ENCODE data around the gene ERC2. TPM values are rescaled to one million over a fixed set of nuclear protein-coding genes. Genes with fewer than 3 reads are reported as not detected.

ERC2 gene
- total and polyA plus RNA-seq, 2 of the 13 experiments (the other 11 are each of a cell fraction or from before 2014, with no cell fraction given) = 0.16 to 0.22 TPM

DNA sequence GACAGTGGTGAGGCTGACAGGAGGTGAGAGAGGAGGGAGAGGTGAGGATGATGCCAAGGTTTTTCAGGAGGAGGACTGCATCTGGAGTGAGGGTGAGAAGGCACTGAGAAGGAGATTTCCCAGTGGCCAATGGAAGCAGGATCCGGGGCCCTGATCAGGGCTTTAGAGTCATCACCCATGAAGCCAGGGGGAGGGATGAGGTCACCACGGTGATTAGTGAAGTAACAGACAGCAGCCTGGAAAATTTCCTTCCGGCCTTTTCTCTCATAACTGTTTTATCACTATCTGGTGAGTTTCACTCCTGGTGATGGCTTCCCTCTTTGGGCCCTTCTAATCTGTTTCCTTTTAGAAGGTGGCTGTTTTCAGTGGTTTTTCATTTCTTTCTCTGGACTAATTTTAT, 900.7 kb downstream of the ERC2 start:
- ChIA-PET CTCF (ENCODE audit: low intra/inter-chr PET ratio, low total read pairs) (no interaction called here), POLR2A (no interaction called here)
- Histone ChIP-seq H3K4me2 (ENCODE audit: low read depth, low read length) (no peak overlapping the region), H3K9me3 (ENCODE audit: low read length) (no peaks in the 10 kb centered on the region), H4K20me1 (ENCODE audit: insufficient read depth, low read length) (no peaks in the 10 kb centered on the region), H3K79me2 (ENCODE audit: insufficient read depth, low read length) (no peaks in the 10 kb centered on the region), H3K36me3 (replicated peaks in 1 of 2; ENCODE audit: control insufficient read depth in 1 of 2, insufficient read depth in 2 of 2, low read length in 2 of 2) (no peaks in the 10 kb centered on the region), H3K27me3 (ENCODE audit: control insufficient read depth in 1 of 2, insufficient read depth in 2 of 2, low read length in 2 of 2) (no peaks in the 10 kb centered on the region), H3K9ac (ENCODE audit: insufficient read depth, low read depth, low read length) (no peak overlapping the region), H2AFZ (ENCODE audit: low read length) (no peak overlapping the region), H3K4me1 (ENCODE audit: insufficient read depth, low read length) (no peaks in the 10 kb centered on the region), H3K27ac (ENCODE audit: extremely low read length, insufficient read depth, low read length) (no peak overlapping the region), H3K4me3 (replicated peaks in 1 of 3; ENCODE audit: insufficient read depth in 1 of 3, low read depth in 2 of 3, low read length in 3 of 3) (no peak overlapping the region)
- intact Hi-C loops (cut with micrococcal nuclease; ENCODE audit: unreplicated experiment) (no loop called here), in situ Hi-C loops (cut with HindIII; ENCODE audit: extremely low pct_ligation_motif_present, low pct_unique_long_range_greater_than_20kb) (no loop called here)
- FAIRE-seq (no peak), DNase-seq (ENCODE audit: low spot score) (no peak), ATAC-seq (no peak)
- WGBS (ENCODE audit: low lambda C conversion rate) = 7% methylated on average over 3 of the region's 3 CpGs
- no peak for TF ChIP-seq MEF2D (CRISPR knock-in tag; IDR thresholded peaks at IDR 0.05)
- no peak for TF ChIP-seq SP5 (CRISPR knock-in tag; IDR thresholded peaks at IDR 0.05; ENCODE audit: borderline replicate concordance, low read depth)
- no peak for TF ChIP-seq KDM5A (IDR thresholded peaks at IDR 0.05; ENCODE audit: borderline replicate concordance, low read length)
- no peak for TF ChIP-seq TOPORS (CRISPR knock-in tag; IDR thresholded peaks at IDR 0.05)
- TF ChIP-seq ZIK1 (CRISPR knock-in tag; IDR thresholded peaks at IDR 0.05; ENCODE audit: borderline replicate concordance, low read depth) = no peak
- TF ChIP-seq, protein P1, sequence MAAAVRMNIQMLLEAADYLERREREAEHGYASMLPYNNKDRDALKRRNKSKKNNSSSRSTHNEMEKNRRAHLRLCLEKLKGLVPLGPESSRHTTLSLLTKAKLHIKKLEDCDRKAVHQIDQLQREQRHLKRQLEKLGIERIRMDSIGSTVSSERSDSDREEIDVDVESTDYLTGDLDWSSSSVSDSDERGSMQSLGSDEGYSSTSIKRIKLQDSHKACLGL (CRISPR knock-in tag; IDR thresholded peaks at IDR 0.05) = no peak
- BruUV-seq (replicated peaks) = no TSS peak

DNA sequence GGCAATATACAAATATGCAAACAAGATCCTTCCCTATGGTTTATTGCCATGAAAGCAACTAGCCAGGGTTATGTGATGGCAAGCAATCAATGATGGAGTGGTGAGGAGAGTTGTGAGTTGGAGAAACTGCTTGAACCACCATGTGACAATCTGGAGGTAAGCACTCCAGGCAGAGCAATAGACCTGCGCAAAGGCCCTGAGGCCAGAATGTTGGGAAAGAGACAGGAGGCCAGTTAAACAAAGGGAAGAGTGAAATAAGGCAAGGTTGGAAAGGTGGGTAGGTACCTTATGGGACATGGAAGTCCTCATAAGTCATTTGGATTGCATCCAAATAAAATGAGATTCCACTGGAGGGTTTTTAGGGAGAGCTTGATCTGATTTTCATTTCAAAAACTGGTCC, 901.1 kb downstream of the ERC2 start:
- FAIRE-seq (no peak), DNase-seq (ENCODE audit: low spot score) (no peak), ATAC-seq (no peak)
- intact Hi-C loops (cut with micrococcal nuclease; ENCODE audit: unreplicated experiment) = no loop called here
- in situ Hi-C loops (cut with HindIII; ENCODE audit: extremely low pct_ligation_motif_present, low pct_unique_long_range_greater_than_20kb) = no loop called here
- Histone ChIP-seq H3K4me1 (ENCODE audit: insufficient read depth, low read length) (no peaks in the 10 kb centered on the region), H3K9ac (ENCODE audit: insufficient read depth, low read depth, low read length) (no peak overlapping the region), H3K27me3 (ENCODE audit: control insufficient read depth in 1 of 2, insufficient read depth in 2 of 2, low read length in 2 of 2) (no peaks in the 10 kb centered on the region), H3K4me2 (ENCODE audit: low read depth, low read length) (no peak overlapping the region), H3K9me3 (ENCODE audit: low read length) (no peaks in the 10 kb centered on the region), H3K36me3 (replicated peaks in 1 of 2; ENCODE audit: control insufficient read depth in 1 of 2, insufficient read depth in 2 of 2, low read length in 2 of 2) (no peaks in the 10 kb centered on the region), H3K79me2 (ENCODE audit: insufficient read depth, low read length) (no peaks in the 10 kb centered on the region), H3K27ac (ENCODE audit: extremely low read length, insufficient read depth, low read length) (no peak overlapping the region), H3K4me3 (replicated peaks in 1 of 3; ENCODE audit: insufficient read depth in 1 of 3, low read depth in 2 of 3, low read length in 3 of 3) (no peak overlapping the region), H2AFZ (ENCODE audit: low read length) (no peak overlapping the region), H4K20me1 (ENCODE audit: insufficient read depth, low read length) (no peaks in the 10 kb centered on the region)
- ChIA-PET POLR2A (no interaction called here), CTCF (ENCODE audit: low intra/inter-chr PET ratio, low total read pairs) (no interaction called here)
- WGBS (ENCODE audit: low lambda C conversion rate) = 93% methylated on average over 1 of the region's 1 CpG
- no TSS peak for BruUV-seq (replicated peaks)
- TF ChIP-seq HOXD1 (CRISPR knock-in tag; IDR thresholded peaks at IDR 0.05) = no peak
- TF ChIP-seq, protein P2, sequence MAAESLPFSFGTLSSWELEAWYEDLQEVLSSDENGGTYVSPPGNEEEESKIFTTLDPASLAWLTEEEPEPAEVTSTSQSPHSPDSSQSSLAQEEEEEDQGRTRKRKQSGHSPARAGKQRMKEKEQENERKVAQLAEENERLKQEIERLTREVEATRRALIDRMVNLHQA (CRISPR knock-in tag; IDR thresholded peaks at IDR 0.05) = no peak
- TF ChIP-seq SPEN (CRISPR knock-in tag; IDR thresholded peaks at IDR 0.05; ENCODE audit: low read depth) = no peak
- no peak for TF ChIP-seq ZNF777 (CRISPR knock-in tag; IDR thresholded peaks at IDR 0.05)
- TF ChIP-seq SSRP1 (CRISPR knock-in tag; IDR thresholded peaks at IDR 0.05) = no peak
- no peak for TF ChIP-seq ZBTB7A (CRISPR knock-in tag; IDR thresholded peaks at IDR 0.05)
- TF ChIP-seq, protein P3, sequence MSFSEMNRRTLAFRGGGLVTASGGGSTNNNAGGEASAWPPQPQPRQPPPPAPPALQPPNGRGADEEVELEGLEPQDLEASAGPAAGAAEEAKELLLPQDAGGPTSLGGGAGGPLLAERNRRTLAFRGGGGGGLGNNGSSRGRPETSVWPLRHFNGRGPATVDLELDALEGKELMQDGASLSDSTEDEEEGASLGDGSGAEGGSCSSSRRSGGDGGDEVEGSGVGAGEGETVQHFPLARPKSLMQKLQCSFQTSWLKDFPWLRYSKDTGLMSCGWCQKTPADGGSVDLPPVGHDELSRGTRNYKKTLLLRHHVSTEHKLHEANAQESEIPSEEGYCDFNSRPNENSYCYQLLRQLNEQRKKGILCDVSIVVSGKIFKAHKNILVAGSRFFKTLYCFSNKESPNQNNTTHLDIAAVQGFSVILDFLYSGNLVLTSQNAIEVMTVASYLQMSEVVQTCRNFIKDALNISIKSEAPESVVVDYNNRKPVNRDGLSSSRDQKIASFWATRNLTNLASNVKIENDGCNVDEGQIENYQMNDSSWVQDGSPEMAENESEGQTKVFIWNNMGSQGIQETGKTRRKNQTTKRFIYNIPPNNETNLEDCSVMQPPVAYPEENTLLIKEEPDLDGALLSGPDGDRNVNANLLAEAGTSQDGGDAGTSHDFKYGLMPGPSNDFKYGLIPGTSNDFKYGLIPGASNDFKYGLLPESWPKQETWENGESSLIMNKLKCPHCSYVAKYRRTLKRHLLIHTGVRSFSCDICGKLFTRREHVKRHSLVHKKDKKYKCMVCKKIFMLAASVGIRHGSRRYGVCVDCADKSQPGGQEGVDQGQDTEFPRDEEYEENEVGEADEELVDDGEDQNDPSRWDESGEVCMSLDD (CRISPR knock-in tag; IDR thresholded peaks at IDR 0.05; ENCODE audit: borderline replicate concordance) = no peak
- TF ChIP-seq FLYWCH1 (CRISPR knock-in tag; IDR thresholded peaks at IDR 0.05) = no peak
- no peak for TF ChIP-seq ZSCAN9 (CRISPR knock-in tag; IDR thresholded peaks at IDR 0.05; ENCODE audit: borderline replicate concordance)
- no peak for TF ChIP-seq ZNF883 (CRISPR knock-in tag; IDR thresholded peaks at IDR 0.05; ENCODE audit: not compliant biosample characterization)
- TF ChIP-seq KLF12 (CRISPR knock-in tag; IDR thresholded peaks at IDR 0.05; ENCODE audit: borderline replicate concordance) = no peak
- TF ChIP-seq ZFP36L1 (CRISPR knock-in tag; IDR thresholded peaks at IDR 0.05) = no peak
- TF ChIP-seq SP1 (IDR thresholded peaks at IDR 0.05) = no peak
- no peak for TF ChIP-seq SP1 (CRISPR knock-in tag; IDR thresholded peaks at IDR 0.05)
